Fibroblast of pulmonary artery (primary cell): ENCODE measurements around the gene TUBA1C.
"Not testable (repeated sequence)": the region's sequence is repeated elsewhere in the genome, so short reads cannot be mapped to it uniquely, and the experiment has no call there.

Experiments used
- DNase-seq: peaks from one replicate; pipeline ENCODE4 v3.0.0-alpha.2; 2010; ENCODE audit warnings: low read depth
- H3K4me3 ChIP-seq: replicated peaks from 2 replicates; pipeline ENCODE4 v1.5.1; 2011; ENCODE audit warnings: low read depth, mild to moderate bottlenecking, control low read depth, low read length, moderate library complexity
- TF ChIP-seq, protein P1 (sequence below): IDR thresholded peaks from 2 replicates; pipeline ENCODE4 v1.5.1; 2011; ENCODE audit warnings: mild to moderate bottlenecking, control low read depth, low read length, inconsistent platforms; ENCODE audit errors: missing control alignments

TUBA1C gene

DNA sequence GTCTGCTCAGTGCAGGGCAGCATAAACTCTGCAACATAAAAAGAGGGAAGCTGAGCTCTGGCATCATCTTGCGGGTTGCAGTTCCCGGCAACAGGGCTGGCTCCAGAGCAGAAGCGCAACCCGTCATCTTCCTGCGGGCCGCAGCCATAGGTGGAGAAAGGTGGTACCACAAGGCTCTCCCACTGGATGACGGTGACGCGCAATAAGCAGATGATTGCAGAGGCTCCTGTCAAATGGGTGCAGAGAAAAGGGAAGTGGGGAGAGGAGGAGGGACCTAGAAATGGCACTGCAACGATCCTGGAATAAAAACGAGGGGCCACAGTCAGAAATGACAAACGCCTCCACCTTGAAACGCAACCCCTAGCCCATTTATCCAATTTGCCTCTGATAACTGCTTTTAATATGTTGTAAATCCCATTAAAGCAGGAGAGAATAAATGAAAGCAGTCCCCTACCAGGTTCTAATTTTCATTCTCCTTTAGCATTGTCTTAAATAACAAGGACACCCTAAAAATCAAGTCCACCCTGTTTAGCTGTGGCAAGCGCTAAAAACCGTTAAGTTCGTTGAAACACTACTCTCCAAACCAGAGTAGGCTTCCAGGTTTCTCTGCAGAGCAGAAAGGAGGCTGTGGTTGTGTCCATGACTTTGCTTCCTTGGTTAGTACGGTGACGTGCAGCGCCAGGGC is 30.9 kb upstream of the TUBA1C start:
- H3K4me3 ChIP-seq: no peak overlapping the region
- TF ChIP-seq, protein P1, sequence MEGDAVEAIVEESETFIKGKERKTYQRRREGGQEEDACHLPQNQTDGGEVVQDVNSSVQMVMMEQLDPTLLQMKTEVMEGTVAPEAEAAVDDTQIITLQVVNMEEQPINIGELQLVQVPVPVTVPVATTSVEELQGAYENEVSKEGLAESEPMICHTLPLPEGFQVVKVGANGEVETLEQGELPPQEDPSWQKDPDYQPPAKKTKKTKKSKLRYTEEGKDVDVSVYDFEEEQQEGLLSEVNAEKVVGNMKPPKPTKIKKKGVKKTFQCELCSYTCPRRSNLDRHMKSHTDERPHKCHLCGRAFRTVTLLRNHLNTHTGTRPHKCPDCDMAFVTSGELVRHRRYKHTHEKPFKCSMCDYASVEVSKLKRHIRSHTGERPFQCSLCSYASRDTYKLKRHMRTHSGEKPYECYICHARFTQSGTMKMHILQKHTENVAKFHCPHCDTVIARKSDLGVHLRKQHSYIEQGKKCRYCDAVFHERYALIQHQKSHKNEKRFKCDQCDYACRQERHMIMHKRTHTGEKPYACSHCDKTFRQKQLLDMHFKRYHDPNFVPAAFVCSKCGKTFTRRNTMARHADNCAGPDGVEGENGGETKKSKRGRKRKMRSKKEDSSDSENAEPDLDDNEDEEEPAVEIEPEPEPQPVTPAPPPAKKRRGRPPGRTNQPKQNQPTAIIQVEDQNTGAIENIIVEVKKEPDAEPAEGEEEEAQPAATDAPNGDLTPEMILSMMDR: no peak
- DNase-seq: no peak

DNA sequence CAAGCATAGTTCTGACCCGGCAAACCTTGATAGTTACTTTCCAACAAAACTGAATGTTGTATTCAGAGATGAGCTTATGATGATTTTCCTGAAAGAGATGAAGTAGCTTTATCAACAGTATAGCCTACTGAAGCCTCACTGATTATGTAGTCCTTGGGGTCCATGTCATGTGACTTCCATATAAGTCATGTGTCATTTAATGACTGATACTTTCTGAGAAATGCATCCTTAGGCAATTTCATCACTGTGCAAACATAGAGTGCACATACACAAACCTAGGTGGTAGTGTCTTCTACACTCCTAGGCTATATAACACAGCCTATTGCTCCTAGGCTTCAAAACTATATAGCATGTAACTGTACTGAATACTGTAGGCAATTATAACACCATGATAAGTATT is 28.5 kb upstream of the TUBA1C start:
- TF ChIP-seq, protein P1: no peak
- no peak overlapping the region for H3K4me3 ChIP-seq
- no peak for DNase-seq

DNA sequence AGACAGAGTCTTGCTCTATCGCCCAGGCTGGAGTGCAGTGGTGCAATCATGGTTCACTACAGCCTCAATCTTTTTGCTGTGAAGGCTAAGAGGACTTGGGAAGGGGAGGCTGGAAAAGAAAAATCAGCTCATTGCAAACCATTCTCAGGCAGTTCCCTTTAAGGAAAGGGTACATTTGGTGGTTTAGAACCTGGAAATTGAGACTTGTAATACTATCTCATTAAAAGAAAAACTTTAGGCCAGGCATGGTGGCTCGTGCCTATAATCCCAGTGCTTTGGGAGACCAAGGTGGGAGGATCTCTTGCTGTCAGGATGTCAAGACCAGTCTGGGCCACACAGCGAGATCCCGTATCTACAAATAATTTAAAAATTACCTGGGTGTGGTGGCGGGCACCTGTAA is 21.3 kb upstream of the TUBA1C start:
- no peak overlapping the region for H3K4me3 ChIP-seq
- no peak for DNase-seq
- TF ChIP-seq, protein P1: no peak

DNA sequence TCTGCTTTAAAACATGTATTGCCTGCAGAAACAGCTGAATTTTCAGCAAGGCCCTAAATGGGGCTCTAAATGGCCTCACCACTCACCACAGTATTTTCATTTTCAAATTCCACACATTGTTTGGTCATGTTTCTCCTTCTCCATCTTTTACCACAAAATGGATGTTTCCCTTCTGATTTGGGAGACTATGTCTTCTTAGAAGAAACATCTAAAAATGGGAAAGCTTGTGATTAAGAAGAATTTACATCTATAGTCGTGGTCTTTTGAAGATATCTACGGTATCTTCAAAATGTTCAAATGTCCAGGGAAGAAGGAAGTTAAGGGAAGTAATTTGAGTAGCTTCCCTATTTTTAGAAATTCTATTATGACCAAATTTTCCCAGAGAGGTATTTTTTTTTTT is 20.7 kb upstream of the TUBA1C start:
- peak; percentile 49 for DNase-seq
- H3K4me3 ChIP-seq: no peak overlapping the region
- TF ChIP-seq, protein P1: no peak

DNA sequence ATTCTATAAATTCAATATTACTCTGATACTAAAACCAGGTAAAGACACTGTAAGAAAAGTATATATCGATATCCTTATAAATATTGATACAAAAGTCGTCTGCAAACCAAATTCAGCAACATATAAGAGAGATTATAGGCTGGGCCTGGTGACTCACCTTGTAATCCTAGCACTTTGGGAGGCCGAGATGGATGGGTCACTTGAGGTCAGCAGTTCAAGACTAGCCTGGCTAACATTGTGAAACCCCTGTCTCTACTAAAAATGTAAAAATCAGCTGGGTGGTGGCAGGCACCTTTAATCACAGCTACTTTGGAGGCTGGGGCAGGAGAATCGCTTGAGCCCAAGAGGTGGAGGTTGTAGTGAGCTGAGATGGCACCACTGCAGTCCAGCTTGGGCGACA is 13.5 kb upstream of the TUBA1C start:
- TF ChIP-seq, protein P1: no peak
- no peak for DNase-seq
- no peak overlapping the region for H3K4me3 ChIP-seq

DNA sequence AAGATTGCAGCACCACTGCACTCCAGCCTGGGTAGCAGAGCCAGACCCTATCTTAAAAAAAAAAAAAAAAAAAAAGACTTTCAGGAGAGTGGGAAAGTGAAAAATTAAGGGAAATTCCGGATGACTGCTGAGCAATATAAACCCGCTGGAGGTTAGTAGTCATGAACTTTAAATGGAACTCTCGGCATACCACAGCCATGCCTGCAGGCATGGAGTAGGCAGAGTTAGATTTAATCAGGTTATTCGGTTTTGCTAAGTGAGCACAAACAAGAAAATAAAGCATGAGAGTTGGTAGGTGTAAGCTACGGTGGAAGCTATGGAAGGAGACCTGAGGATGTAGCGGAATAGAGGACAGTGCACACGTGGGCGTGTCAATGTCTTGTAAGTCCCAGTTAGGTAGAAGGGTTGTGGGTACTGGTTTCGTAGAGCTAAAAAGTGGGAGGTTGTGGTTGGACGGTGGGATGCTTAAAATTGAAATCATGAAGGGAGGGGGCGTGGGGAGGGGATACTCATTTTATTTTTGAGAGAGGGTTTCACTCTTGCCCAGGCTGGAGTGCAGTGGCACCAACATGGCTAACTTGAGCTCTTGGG is 11.8 kb upstream of the TUBA1C start:
- TF ChIP-seq, protein P1: no peak
- DNase-seq: no peak
- no peak overlapping the region for H3K4me3 ChIP-seq

DNA sequence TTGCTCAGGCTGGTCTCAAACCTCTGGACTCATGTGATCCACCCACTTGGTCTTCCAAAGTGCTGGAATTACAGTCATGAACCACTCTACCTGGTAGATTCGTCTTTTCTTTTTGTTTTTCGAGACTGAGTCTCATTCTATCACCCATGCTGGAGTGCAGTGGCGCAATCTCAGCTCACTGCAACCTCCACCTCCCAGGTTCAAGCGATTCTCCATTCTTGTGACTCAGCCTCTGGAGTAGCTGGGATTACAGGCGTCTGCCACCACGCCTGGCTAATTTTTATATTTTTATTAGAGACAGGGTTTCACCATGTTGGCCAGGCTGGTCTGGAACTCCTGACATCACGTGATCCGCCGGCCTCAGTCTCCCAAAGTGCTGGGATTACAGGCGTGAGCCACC is 9.4 kb upstream of the TUBA1C start:
- DNase-seq, H3K4me3 ChIP-seq: not testable (repeated sequence)
